Left ventricle myocardium superior (tissue), 1 donor: ENCODE measurements around the gene COL4A1. TPM values are rescaled to one million over a fixed set of nuclear protein-coding genes. Genes with fewer than 3 reads are reported as not detected.

Source experiments
- ATAC-seq: fragments of 200-7000 bp; cut with Tn5 transposase; one replicate; pipeline ENCODE4 v1.9.1; 2020; ENCODE audit warnings: mild to moderate bottlenecking, moderate library complexity
- DNase-seq: peaks from one replicate; pipeline ENCODE4 v3.0.0-alpha.2; 2020
- intact Hi-C: fragments of 100-400 bp; cut with micrococcal nuclease; formaldehyde crosslinking; loops from one replicate; pipeline ENCODE4 v1.11.0; 2022
- total RNA-seq: library from RNA; stranded (reverse); fragmentation: NEBNext Ultra II Directional; extraction: Animal tissue kit (Norgen Biotek cat#: 25700); gene quantifications from one replicate; pipeline ENCODE4 v1.2.1, GENCODE V29; 2021
- donor health status: DM: no; HTN: yes; CAD: no; lungs with severe emphysema.

COL4A1 gene
- total RNA-seq, 1 donor from 2014 or later = 119 TPM

DNA sequence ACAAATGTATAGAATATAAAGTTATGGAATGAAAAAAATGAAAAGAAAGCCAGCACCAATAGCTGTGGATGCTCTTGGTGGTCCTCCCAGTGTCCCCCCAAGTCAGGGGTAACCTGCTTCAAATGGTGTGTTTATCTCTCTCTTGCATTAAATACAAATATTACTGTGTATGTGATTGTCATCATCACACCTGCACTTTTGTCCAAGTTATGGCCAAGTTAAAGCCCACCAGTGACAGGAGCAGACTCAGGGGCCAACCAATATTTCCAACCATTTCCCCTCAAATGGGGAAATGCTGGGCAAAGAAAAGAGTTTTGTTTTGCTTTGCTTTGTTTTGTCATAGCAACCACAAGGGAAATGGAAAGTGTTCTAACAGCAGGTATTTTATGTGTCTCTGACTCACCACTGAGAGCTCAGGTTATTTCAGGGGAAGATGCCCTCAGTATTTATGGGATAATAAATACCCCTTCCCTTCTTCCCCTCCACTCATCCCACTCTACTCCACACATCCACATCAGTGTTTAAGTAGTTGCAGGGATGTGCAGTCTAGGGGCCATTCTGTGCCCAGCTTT is 133.6 kb downstream of the COL4A1 start:
- DNase-seq = no peak
- no peak for ATAC-seq
- intact Hi-C loops = no loop called here

- DNase-seq (no peak), ATAC-seq (no peak)
- intact Hi-C loops = no loop called here
Measured at GRCh38 chr13:110170882-110171281, 136.1 kb downstream of the COL4A1 start.

- DNase-seq (no peak), ATAC-seq (no peak)
- intact Hi-C loops = no loop called here
Measured at GRCh38 chr13:110170020-110170790, 136.8 kb downstream of the COL4A1 start.

GRCh38 chr13:110168999-110169933 is 137.7 kb downstream of the COL4A1 start:
- no peak for ATAC-seq
- DNase-seq = no peak
- intact Hi-C loops = no loop called here

DNA sequence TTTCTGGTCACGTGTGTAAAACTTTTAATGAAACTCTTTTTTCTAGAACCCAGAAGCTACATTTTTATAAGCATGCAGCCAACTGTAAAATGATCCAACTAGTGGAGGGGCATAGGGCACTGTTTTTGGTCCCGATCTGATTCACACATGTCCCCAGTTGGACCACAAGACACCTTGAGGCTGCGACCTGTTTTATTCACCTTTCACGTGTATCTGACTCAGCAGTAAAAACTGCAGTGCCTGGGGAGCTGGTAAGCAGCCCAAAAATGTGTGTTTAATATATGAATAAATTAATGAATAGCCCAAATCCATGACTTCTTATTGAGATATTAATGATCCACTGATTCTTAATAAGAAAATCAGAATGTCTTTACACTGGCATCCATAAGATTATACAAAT is 140.4 kb downstream of the COL4A1 start:
- ATAC-seq = no peak
- no peak for DNase-seq
- intact Hi-C loops = no loop called here

GRCh38 chr13:110164706-110165105 is 142.3 kb downstream of the COL4A1 start:
- intact Hi-C loops = no loop called here
- DNase-seq (no peak), ATAC-seq (no peak)

DNA sequence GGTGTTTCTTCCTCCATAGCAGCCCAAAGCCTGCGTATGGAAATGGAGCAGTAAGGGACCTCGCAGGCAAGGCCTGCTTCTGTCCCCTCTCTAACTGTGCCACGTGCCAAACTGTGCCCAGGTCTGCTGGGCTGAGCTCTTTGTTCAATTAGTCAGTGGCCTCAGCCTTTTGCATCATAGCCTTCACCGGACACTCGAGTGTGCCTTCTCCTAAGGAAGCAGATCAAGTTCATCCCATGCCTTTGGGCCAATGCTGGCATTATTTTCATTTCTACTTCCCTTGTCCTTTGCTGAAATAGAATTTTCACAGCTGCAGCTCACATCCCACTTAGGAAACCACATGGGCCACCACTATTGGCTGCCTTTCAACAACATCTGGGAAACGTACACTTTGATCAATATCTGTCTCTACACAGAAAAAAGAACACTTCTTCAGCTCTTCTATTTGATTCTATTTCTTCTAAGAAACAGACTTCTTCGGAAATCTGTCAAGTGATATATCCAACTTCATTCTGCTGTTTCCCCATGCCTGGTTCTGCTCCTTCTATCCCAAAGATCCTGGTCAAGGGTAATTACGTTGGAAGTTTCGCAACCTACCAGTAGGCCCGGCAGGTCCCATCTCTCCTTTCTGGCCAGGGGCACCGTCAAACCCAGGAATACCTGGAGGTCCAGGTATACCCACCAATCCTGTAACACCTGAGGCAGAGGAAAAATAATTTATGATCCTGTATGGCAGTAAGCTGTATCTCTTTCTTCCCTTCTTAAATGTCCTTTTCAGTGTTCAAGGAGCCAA is 143.9 kb downstream of the COL4A1 start:
- intact Hi-C loops = no loop called here
- ATAC-seq (peak; percentile 9), DNase-seq (no peak)

DNA sequence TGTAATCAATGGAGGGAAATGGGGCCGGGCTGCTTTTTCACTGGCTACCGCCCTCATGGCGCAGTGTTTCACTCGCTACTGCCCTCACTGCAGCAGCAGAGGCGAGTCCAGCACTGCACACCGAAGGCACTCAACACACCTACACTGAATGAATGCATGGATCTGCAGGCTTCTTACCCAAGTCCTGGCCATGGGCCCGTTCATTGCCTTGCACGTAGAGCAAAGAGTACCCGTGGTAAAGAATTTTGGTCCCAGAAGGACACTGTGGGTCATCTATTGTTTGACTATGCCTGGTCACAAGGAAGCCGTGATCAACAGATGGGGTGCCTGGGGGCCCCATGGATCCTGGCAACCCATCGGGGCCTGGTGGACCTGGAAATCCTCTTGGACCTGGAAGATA is 144.9 kb downstream of the COL4A1 start:
- ATAC-seq (no peak), DNase-seq (no peak)
- intact Hi-C loops = no loop called here

- intact Hi-C loops = no loop called here
- DNase-seq (no peak), ATAC-seq (peak; percentile 36)
Measured at GRCh38 chr13:110161112-110161882, 145.7 kb downstream of the COL4A1 start.

- DNase-seq (no peak), ATAC-seq (peak; percentile 64)
- intact Hi-C loops = no loop called here
Measured at GRCh38 chr13:110158226-110158625, 148.7 kb downstream of the COL4A1 start.

DNA sequence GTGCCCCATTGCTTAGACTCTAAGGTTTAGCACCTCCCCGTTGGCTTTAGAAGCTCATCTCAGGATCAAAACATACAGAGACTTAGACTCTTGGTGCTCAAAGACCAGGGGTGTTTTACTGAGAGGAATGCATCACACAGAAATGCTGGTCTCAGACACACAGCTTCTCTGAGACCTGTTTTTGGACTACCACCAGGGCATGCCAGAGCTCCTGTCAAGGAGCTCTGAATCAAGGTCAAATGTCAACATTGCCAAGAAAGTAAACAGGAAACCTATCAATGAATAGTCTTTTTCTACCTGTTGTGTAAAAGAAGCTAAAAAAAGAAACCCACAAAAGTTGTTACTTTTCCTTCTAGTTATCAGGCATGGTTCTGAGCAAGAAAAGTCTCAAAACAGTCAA is 149.2 kb downstream of the COL4A1 start:
- DNase-seq = no peak
- intact Hi-C loops = no loop called here
- ATAC-seq = no peak

DNA sequence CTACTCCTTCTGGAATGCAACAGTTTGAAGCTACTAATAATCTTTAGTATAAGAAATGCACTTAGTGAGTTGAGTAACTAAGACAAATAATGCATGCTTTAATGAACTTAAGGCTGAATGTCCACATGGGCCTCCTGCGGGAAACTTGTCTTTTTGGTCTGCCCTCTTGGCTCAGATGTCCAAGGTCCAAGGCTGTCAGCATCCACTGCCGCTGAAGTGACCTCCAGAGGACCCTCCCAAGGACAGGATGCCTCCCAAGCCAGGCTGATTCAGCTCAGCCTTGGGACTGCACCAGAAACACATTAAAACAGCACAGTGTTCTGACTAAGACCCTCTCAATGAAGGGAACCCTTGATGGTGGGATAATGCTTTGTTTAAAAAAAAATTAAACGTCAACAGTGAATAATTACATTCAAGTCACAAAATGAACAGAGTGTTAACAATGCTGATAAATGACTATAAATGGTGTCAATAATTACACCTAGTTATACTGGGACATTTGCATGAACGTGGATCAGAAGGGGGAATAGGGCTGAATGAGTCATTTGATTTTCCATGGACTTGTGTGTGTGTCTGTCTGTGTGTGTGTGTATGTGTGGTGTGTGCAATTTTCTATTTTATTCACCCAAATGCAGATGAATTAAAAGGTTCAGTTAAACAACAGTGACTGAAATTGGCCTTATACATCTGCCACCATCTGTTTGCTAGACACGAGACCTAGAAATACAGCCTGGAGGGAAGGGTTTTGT is 150.5 kb downstream of the COL4A1 start:
- DNase-seq (no peak), ATAC-seq (no peak)
- intact Hi-C loops = no loop called here

- intact Hi-C loops = no loop called here
- no peak for ATAC-seq
Measured at GRCh38 chr13:110155072-110155471, 151.9 kb downstream of the COL4A1 start.

GRCh38 chr13:110154410-110154933 is 152.5 kb downstream of the COL4A1 start:
- intact Hi-C loops = no loop called here
- no peak for ATAC-seq
- no peak for DNase-seq

More at GRCh38 chr13:110155072-110155471, 151.9 kb downstream of the COL4A1 start:
- DNase-seq = no peak

- ATAC-seq = no peak
- intact Hi-C loops = no loop called here
- DNase-seq = no peak
Measured at GRCh38 chr13:110152351-110152750, 154.6 kb downstream of the COL4A1 start.

DNA sequence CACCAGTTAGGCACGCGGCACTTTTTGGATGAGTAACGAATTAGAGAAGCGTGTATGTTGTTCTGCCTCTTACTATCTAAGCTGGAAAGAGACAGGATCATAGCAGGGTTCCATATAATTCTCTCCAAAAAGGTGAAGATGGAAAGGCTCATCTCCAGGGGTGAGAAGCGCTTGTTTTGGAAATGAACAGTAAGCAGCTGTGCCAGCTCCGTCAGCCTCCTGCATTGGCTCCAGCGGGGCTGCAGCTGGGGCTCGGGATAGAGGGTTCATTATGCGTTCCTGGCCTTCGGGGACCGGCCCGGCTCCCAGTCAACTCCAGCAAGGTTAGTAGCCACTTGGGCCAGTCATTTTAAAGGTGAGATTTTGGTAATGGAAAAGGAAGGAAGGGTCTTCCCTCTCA is 155.5 kb downstream of the COL4A1 start:
- intact Hi-C loops = no loop called here
- ATAC-seq (no peak), DNase-seq (no peak)

DNA sequence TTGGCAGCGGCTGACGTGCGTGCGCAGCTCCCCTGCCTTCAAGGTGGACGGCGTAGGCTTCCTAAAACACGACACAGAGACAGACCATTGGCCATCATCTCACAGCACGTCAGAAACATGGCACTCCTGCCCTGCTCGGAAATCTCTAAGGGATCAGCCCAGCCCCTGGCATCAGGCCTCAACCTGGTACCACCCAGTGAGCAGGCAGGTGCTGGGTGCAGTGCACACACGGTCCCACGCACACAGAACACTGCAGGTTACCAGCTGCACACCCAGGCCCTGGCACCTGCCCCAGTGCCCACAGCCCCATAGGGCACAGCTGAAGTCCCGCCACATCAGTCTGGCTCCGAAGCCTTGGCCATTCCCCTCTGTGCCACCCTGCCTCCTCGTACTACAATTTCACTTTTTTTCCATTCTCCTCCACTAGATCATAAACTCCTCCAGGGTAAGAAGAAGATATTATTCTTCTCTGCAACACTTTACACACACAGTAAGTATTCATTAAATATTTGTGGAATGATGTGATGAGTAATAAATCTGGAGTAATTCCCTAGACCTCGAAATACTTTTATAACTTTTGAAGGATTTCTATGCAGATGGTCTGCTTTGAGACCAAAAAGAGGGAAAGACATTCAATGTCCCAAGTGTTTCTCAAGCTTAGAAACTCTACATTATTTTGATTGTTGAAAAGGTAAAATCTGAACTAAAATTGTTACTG is 156.4 kb downstream of the COL4A1 start:
- intact Hi-C loops = no loop called here
- DNase-seq = no peak
- ATAC-seq = peak; percentile 14
